ENCODE measurements around the gene SIPA1L3.

SIPA1L3 gene

DNA sequence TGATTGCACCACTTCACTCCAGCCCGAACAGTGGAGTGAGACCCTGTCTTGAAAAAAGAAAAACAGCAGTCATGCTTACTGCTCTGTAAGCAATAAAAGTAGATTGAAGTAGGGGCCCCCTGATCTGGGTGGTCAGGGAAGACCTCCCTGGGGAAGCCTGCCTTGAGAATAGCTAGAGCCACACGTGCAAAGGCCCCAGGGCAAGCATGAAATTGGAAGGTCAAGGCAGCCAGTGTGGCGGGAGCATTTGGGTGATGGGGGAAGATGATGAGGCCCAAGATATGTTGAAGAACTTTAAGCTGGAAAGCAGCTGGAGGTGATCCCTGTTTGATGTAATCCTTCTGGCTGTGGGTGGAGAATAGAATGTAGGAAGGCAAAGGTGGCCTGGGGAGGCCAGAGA, 104.4 kb downstream of the SIPA1L3 start:
- TF ChIP-seq, protein P1, sequence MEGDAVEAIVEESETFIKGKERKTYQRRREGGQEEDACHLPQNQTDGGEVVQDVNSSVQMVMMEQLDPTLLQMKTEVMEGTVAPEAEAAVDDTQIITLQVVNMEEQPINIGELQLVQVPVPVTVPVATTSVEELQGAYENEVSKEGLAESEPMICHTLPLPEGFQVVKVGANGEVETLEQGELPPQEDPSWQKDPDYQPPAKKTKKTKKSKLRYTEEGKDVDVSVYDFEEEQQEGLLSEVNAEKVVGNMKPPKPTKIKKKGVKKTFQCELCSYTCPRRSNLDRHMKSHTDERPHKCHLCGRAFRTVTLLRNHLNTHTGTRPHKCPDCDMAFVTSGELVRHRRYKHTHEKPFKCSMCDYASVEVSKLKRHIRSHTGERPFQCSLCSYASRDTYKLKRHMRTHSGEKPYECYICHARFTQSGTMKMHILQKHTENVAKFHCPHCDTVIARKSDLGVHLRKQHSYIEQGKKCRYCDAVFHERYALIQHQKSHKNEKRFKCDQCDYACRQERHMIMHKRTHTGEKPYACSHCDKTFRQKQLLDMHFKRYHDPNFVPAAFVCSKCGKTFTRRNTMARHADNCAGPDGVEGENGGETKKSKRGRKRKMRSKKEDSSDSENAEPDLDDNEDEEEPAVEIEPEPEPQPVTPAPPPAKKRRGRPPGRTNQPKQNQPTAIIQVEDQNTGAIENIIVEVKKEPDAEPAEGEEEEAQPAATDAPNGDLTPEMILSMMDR (IDR thresholded peaks at IDR 0.05; ENCODE audit: insufficient read depth, low read depth, low read length, missing control alignments): no peak
- no peak overlapping the region for H3K4me3 ChIP-seq (ENCODE audit: low read length)
- DNase-seq (ENCODE audit: low read depth): no peak

GRCh38 chr19:38012290-38012689, 105.3 kb downstream of the SIPA1L3 start:
- H3K4me3 ChIP-seq (ENCODE audit: low read length): no peak overlapping the region
- TF ChIP-seq, protein P1 (IDR thresholded peaks at IDR 0.05; ENCODE audit: insufficient read depth, low read depth, low read length, missing control alignments): no peak
- DNase-seq (ENCODE audit: low read depth): no peak

- no peak for DNase-seq (ENCODE audit: low read depth)
- H3K4me3 ChIP-seq (ENCODE audit: low read length): no peak overlapping the region
- TF ChIP-seq, protein P1 (IDR thresholded peaks at IDR 0.05; ENCODE audit: insufficient read depth, low read depth, low read length, missing control alignments): no peak
Measured at GRCh38 chr19:38012944-38013343, 105.9 kb downstream of the SIPA1L3 start.

DNA sequence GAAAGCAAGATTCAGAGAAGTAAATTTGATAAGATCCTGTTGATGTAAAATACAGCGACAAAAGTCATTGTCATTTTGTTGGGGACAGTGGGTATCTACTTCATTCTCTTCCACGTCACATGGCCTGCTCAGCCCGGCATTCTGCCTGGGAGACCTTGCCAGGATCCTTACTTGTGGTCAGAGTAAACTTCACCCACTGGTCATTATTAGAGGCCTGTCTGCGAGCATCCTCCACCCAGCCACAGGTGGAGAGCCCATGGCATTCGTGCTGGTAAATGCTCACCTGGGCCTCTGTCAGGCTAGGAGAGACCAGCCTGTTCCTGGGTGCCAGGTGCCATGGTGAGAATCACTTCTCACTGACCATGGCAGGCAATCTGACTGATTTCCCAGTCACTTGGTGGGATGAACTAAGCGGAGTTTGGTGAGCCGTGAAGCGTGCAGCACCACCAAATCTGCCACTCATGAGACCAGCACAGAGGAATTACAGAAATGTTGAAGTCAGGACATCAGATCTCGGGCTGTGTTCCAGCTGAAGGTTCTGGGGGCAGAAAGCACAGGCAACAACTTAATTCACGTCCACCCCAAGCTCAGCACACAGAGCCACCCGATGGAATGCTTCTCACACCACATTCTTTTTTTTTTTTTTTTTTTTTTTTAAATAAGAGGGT, 107.0 kb downstream of the SIPA1L3 start:
- TF ChIP-seq, protein P1 (IDR thresholded peaks at IDR 0.05; ENCODE audit: insufficient read depth, low read depth, low read length, missing control alignments): no peak
- DNase-seq (ENCODE audit: low read depth): no peak
- no peak overlapping the region for H3K4me3 ChIP-seq (ENCODE audit: low read length)

- no peak overlapping the region for H3K4me3 ChIP-seq (ENCODE audit: low read length)
- peak; percentile 85 for DNase-seq (ENCODE audit: low read depth)
- TF ChIP-seq, protein P1 (IDR thresholded peaks at IDR 0.05; ENCODE audit: insufficient read depth, low read depth, low read length, missing control alignments): no peak
Measured at GRCh38 chr19:38015216-38015615, 108.2 kb downstream of the SIPA1L3 start.

DNA sequence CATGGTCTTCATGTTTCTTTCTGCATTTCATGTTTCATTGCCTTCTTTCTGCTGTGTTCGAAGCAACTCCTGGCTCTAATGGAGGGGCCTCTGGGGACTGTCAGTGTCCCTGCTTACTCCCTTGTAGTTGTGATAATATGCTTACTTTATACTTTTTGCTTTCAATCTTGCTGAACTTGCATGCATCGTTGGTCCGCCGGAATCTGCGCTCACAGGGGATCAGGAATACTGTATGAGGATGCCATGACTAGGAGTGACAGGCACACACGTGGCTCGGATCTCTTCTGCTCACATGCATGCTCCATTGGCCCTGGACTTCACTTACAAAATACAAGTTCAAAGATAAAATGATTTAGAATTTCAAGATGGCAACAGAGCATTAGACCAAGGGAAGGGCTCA, 108.8 kb downstream of the SIPA1L3 start:
- H3K4me3 ChIP-seq (ENCODE audit: low read length): no peak overlapping the region
- DNase-seq (ENCODE audit: low read depth): no peak
- TF ChIP-seq, protein P1 (IDR thresholded peaks at IDR 0.05; ENCODE audit: insufficient read depth, low read depth, low read length, missing control alignments): no peak
